Renal pelvis (tissue), 4 donors: ENCODE results near the gene TSG101. TPM values are rescaled to one million over a fixed set of nuclear protein-coding genes. Genes with fewer than 3 reads are reported as not detected.

Source experiments
- DNase-seq: peaks from one replicate; pipeline ENCODE4 v3.0.0-alpha.2; 2013
- polyA plus RNA-seq, 3 donors: library from polyadenylated mRNA; unstranded; fragments of 120-200 nt; gene quantifications; one replicate each; pipeline ENCODE4 v1.2.1, GENCODE V29; 2013; ENCODE audit not compliant: insufficient read length in 3 of 3

TSG101 gene
- polyA plus RNA-seq, 3 donors = 138 to 179 (median 162) TPM

DNA sequence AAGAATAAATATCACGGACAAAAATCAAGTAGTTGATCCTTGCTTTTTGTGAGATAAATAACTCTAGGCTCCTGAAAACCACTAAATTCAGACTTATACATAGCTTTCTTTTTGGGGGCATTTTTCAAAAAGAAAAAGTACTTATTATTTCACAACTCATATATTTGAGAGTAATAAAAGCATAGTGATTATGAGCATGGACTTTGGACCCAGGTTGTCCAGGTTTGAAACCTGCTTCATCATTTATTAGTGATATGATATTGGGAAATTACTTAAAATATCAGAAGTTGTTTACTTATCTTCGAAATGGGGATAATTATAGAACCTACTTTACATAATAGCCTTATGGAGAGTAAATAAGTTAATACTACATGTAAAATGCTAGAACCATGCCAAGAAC is 88.1 kb downstream of the TSG101 start:
- no peak for DNase-seq

Other genes with a start within 250 kb of the TSG101 start
- 10 to 100 TPM; 19.9 to 26.0 (median 24.3) TPM for gene HPS5, start 204.8 kb downstream of the TSG101 start, polyA plus RNA-seq
- gene GTF2H1, start 204.4 kb downstream of the TSG101 start, polyA plus RNA-seq = 10 to 100 TPM; 47.6 to 64.0 (median 58.7) TPM
- gene LDHA, start 132.4 kb downstream of the TSG101 start, polyA plus RNA-seq = 100 to 1,000 TPM; 298 to 317 (median 306) TPM
- gene LDHC, start 114.6 kb downstream of the TSG101 start, polyA plus RNA-seq = 1 to 10 TPM in 2 of 3 donors, under 1 TPM in 1; 0.13 to 2.2 (median 1.9) TPM
- 1 to 10 TPM in 2 of 3 donors, under 1 TPM in 1; 0.67 to 1.5 (median 1.5) TPM for gene LDHAL6A, start 71.1 kb downstream of the TSG101 start, polyA plus RNA-seq
- 10 to 100 TPM; 15.0 to 25.9 (median 17.9) TPM for gene UEVLD, start 61.8 kb upstream of the TSG101 start, polyA plus RNA-seq
- 10 to 100 TPM in 2 of 3 donors, 1 to 10 TPM in 1; 5.7 to 17.3 (median 15.4) TPM for gene MISFA, start 72.8 kb upstream of the TSG101 start, polyA plus RNA-seq
- gene SPTY2D1, start 107.4 kb upstream of the TSG101 start, polyA plus RNA-seq = 10 to 100 TPM; 21.7 to 24.5 (median 22.8) TPM
- gene TMEM86A, start 171.8 kb upstream of the TSG101 start, polyA plus RNA-seq = 1 to 10 TPM; 8.6 to 9.6 (median 8.8) TPM
- gene IGSF22, start 199.2 kb upstream of the TSG101 start, polyA plus RNA-seq = 1 to 10 TPM; 2.4 to 3.4 (median 3.1) TPM